Keratinocyte (primary cell): ENCODE data around the gene TLR1. TPM values are rescaled to one million over a fixed set of nuclear protein-coding genes. Genes with fewer than 3 reads are reported as not detected.

Experiments
- DNase-seq: peaks from one replicate; pipeline ENCODE4 v3.0.0-alpha.2; 2011; ENCODE audit warnings: low read depth, missing footprints, low spot score
- FAIRE-seq: peaks from 2 replicates; lab custom pipeline; 2011; peaks lifted over from hg19 to GRCh38; lab: Jason Lieb, UNC
- H2AFZ ChIP-seq: 2 replicates; pipeline ENCODE4 v1.6.0; 2012; ENCODE audit warnings: low read length, control low read depth, inconsistent platforms; ENCODE audit not compliant: control insufficient read depth
- H3K27ac ChIP-seq: 2 replicates; pipeline ENCODE4 v1.5.1; 2011; ENCODE audit warnings: low read length; ENCODE audit not compliant: control insufficient read depth, insufficient read depth
- H3K27me3 ChIP-seq: 3 replicates; pipeline ENCODE4 v1.6.0; 2011; ENCODE audit warnings: low read length; ENCODE audit not compliant: control insufficient read depth, insufficient read depth; ENCODE audit errors: extremely low read depth
- H3K36me3 ChIP-seq, 2 experiments: 2 replicates in 1 of 2; 3 replicates in 1 of 2; pipeline ENCODE4 v1.5.1; 2011; ENCODE audit warnings: low read length in 2 of 2, mild to moderate bottlenecking in 1 of 2; ENCODE audit not compliant: control insufficient read depth in 2 of 2, insufficient read depth in 2 of 2; ENCODE audit errors: extremely low read depth in 1 of 2
- H3K4me1 ChIP-seq: 3 replicates; pipeline ENCODE4 v1.5.1; 2011; ENCODE audit warnings: low read length; ENCODE audit not compliant: control insufficient read depth, insufficient read depth; ENCODE audit errors: extremely low read depth
- H3K4me2 ChIP-seq: 3 replicates; pipeline ENCODE4 v1.6.0; 2011; ENCODE audit warnings: low read depth, low read length; ENCODE audit not compliant: control insufficient read depth, insufficient read depth; ENCODE audit errors: extremely low read depth
- H3K4me3 ChIP-seq, 3 experiments: fragments of 200-600 bp in 1 of 3; sonication (generic) in 1 of 3; 2 replicates in 2 of 3; 3 replicates in 1 of 3; pipeline ENCODE4 v1.5.1; 2011 to 2016; ENCODE audit warnings: low read length in 3 of 3, mild to moderate bottlenecking in 3 of 3, control low read depth in 2 of 3, inconsistent platforms in 1 of 3, low read depth in 1 of 3, mixed read lengths in 1 of 3, mixed run types in 1 of 3, moderate library complexity in 1 of 3; ENCODE audit not compliant: control insufficient read depth in 2 of 3, insufficient read depth in 2 of 3; ENCODE audit errors: extremely low read depth in 1 of 3
- H3K79me2 ChIP-seq: 2 replicates; pipeline ENCODE4 v1.6.0; 2012; ENCODE audit warnings: low read length; ENCODE audit not compliant: control insufficient read depth, insufficient read depth
- H3K9ac ChIP-seq: 3 replicates; pipeline ENCODE4 v1.6.0; 2011; ENCODE audit warnings: low read length; ENCODE audit not compliant: control insufficient read depth, insufficient read depth; ENCODE audit errors: extremely low read depth
- H3K9me1 ChIP-seq: 3 replicates; pipeline ENCODE4 v1.6.0; 2011; ENCODE audit warnings: low read length; ENCODE audit not compliant: control insufficient read depth, insufficient read depth; ENCODE audit errors: extremely low read depth
- H3K9me3 ChIP-seq: 2 replicates; pipeline ENCODE4 v1.5.1; 2012; ENCODE audit warnings: low read depth, low read length; ENCODE audit not compliant: control insufficient read depth
- H4K20me1 ChIP-seq: 3 replicates; pipeline ENCODE4 v1.6.0; 2011; ENCODE audit warnings: low read length; ENCODE audit not compliant: control insufficient read depth, insufficient read depth; ENCODE audit errors: extremely low read depth
- EZH2 ChIP-seq: IDR thresholded peaks from one replicate; pipeline ENCODE4 v1.6.1; 2012; ENCODE audit warnings: inconsistent platforms, mild to moderate bottlenecking, low read length, moderate library complexity
- dilution Hi-C: fragments of 300-500 bp; cut with MboI; formaldehyde crosslinking; loops from one replicate; pipeline ENCODE4 v1.7.0; 2020; ENCODE audit warnings: low sequenced_read_pairs; ENCODE audit not compliant: extremely low pct_ligation_motif_present
- polyA minus RNA-seq, 3 experiments: library from RNA; depleted of rRNA, polyadenylated mRNA; stranded (reverse); fragments of >200 nt; gene quantifications; 1 replicate in 1 of 3; 2 replicates in 1 of 3; 3 replicates in 1 of 3; pipeline ENCODE4 v1.2.3, GENCODE V29; 2011
- polyA plus RNA-seq, 5 experiments: library from polyadenylated mRNA; depleted of rRNA in 3 of 5; stranded (reverse) in 3 of 5; stranded (forward) in 1 of 5; unstranded in 1 of 5; fragments of >200 nt; gene quantifications; 1 replicate in 1 of 5; 2 replicates in 3 of 5; 3 replicates in 1 of 5; pipeline versions ENCODE4 v1.2.1 to v1.2.3, GENCODE V29; 2011 to 2012; ENCODE audit warnings: missing spikeins in 2 of 5, low read depth in 1 of 5, low replicate concordance in 1 of 5
- TF ChIP-seq, protein P1 (sequence below), 3 experiments: IDR thresholded peaks in 1 of 3; conservative IDR thresholded peaks in 1 of 3; optimal IDR thresholded peaks in 1 of 3; 2 replicates in 2 of 3; 3 replicates in 1 of 3; pipeline versions ENCODE3 to v1.5.1; 2011; ENCODE audit warnings: low read length in 3 of 3, mild to moderate bottlenecking in 3 of 3, moderate library complexity in 2 of 3, control low read depth in 1 of 3, inconsistent platforms in 1 of 3; ENCODE audit not compliant: insufficient read depth in 2 of 3; ENCODE audit errors: extremely low read depth in 1 of 3

TLR1 gene
- polyA plus RNA-seq (0.42 to 1.6 TPM (median 0.73 TPM) in 3 replicates), polyA minus RNA-seq (1.2 to 2.1 TPM (median 1.6 TPM) in 3 replicates)
- polyA plus RNA-seq (2011; ENCODE audit: low read depth) = 2.5 TPM
- polyA plus RNA-seq (2011; cell fraction: cytosol; rRNA removed) = 0.43 and 1.2 TPM in 2 replicates
- 3.3 and 3.7 TPM in 2 replicates for polyA plus RNA-seq (2011; cell fraction: nucleus; rRNA removed)
- polyA plus RNA-seq (2012; ENCODE audit: low replicate concordance) = 0.25 and 3.2 TPM in 2 replicates
- polyA minus RNA-seq (2011; cell fraction: cytosol; rRNA and poly(A)+ RNA removed) = not detected
- 5.8 and 11.0 TPM in 2 replicates for polyA minus RNA-seq (2011; cell fraction: nucleus; rRNA and poly(A)+ RNA removed)

DNA sequence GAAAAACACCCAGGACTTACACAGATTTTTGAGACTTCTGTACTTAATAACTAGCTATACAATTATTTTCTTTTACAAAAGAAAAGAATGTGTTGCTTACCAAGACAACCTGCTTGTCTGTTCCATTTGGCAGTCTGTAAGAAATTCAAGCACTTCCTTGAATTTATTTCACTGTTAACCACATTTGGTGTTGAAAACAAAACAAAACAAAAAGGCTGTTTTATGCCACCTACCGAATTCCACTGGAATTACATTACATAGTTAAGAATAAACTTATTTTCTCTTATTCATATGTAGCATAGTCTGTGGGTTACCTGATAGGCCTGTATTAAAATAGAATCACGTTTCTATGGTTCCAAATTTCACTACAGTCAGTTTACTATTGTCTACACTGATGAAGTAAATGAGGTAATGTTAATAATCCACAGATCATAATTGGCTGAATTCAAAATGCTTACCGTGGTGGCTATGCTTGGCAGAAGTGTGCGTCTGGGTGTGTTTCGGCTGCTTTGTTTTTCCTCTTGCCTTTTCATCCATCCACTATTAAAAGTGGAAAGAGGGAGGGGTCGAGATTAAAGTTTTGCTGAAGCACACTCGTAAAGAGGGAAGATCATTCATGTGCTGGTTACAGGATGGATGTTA is at the start of gene TLR1:
Gene TLR1 (minus strand): TSS at position 138 of the 642 bp plus-strand sequence. CDS start 5,960 bp downstream, outside the sequence.
- peak within 1 kb of the TSS; percentile 64 for H2AFZ ChIP-seq

GRCh38 chr4:38846015-38846414 is 41.4 kb upstream of the TLR1 start:
- no peaks in the 10 kb centered on the region for H3K79me2 ChIP-seq
- H4K20me1 ChIP-seq = no peaks in the 10 kb centered on the region
- H3K4me2 ChIP-seq = no peak overlapping the region
- H3K9me3 ChIP-seq = no peaks in the 10 kb centered on the region
- no peak overlapping the region for H2AFZ ChIP-seq
- H3K4me1 ChIP-seq = no peaks in the 10 kb centered on the region
- no peaks in the 10 kb centered on the region for H3K9me1 ChIP-seq
- H3K27ac ChIP-seq = no peak overlapping the region
- no peak overlapping the region for H3K4me3 ChIP-seq
- FAIRE-seq (no peak), DNase-seq (no peak)
- no peak overlapping the region for H3K9ac ChIP-seq
- TF ChIP-seq, protein P1, sequence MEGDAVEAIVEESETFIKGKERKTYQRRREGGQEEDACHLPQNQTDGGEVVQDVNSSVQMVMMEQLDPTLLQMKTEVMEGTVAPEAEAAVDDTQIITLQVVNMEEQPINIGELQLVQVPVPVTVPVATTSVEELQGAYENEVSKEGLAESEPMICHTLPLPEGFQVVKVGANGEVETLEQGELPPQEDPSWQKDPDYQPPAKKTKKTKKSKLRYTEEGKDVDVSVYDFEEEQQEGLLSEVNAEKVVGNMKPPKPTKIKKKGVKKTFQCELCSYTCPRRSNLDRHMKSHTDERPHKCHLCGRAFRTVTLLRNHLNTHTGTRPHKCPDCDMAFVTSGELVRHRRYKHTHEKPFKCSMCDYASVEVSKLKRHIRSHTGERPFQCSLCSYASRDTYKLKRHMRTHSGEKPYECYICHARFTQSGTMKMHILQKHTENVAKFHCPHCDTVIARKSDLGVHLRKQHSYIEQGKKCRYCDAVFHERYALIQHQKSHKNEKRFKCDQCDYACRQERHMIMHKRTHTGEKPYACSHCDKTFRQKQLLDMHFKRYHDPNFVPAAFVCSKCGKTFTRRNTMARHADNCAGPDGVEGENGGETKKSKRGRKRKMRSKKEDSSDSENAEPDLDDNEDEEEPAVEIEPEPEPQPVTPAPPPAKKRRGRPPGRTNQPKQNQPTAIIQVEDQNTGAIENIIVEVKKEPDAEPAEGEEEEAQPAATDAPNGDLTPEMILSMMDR (optimal IDR thresholded peaks at IDR 0.05 in 1 of 3, IDR thresholded peaks at IDR 0.05 in 1 of 3, conservative IDR thresholded peaks at IDR 0.05 in 1 of 3; ENCODE audit: extremely low read depth in 1 of 3, insufficient read depth in 2 of 3, low read length in 3 of 3) = no peak
- TF ChIP-seq EZH2 = no peak
- dilution Hi-C loops = no loop called here
- no peaks in the 10 kb centered on the region for H3K27me3 ChIP-seq
- no peaks in the 10 kb centered on the region for H3K36me3 ChIP-seq

More for the DNA sequence above, at the start of gene TLR1:
- Histone ChIP-seq H3K27ac (no peak within 1 kb of the TSS), H3K4me1 (no peaks in the 10 kb centered on the region), H3K9me1 (no peaks in the 10 kb centered on the region), H4K20me1 (no peaks in the 10 kb centered on the region), H3K9me3 (no peaks in the 10 kb centered on the region), H3K79me2 (no peaks in the 10 kb centered on the region), H3K4me2 (peak within 1 kb of the TSS; percentile 6), H3K9ac (no peak within 1 kb of the TSS), H3K4me3 (no peak within 1 kb of the TSS), H3K27me3 (no peaks in the 10 kb centered on the region), H3K36me3 (no peaks in the 10 kb centered on the region)
- DNase-seq = no peak
- TF ChIP-seq EZH2 = no peak
- TF ChIP-seq, protein P1 (optimal IDR thresholded peaks at IDR 0.05 in 1 of 3, IDR thresholded peaks at IDR 0.05 in 1 of 3, conservative IDR thresholded peaks at IDR 0.05 in 1 of 3; ENCODE audit: extremely low read depth in 1 of 3, insufficient read depth in 2 of 3, low read length in 3 of 3) = peak in 2 of 3 experiments; percentile 33 to 44
- dilution Hi-C loops = no loop called here
- FAIRE-seq = peak; percentile 13
